HepG2 (cell line): ENCODE data around the gene PLEKHD1. TPM values are rescaled to one million over a fixed set of nuclear protein-coding genes. Genes with fewer than 3 reads are reported as not detected.

Source experiments
- ATAC-seq: fragments of 200-7000 bp; cut with Tn5 transposase; 3 replicates; pipeline ENCODE4 v1.9.1; 2020; ENCODE audit warnings: mild to moderate bottlenecking, moderate library complexity
- BruUV-seq: library from RNA; stranded (reverse); fragments of 400-500 nt; replicated peaks from 2 replicates; lab custom pipeline; 2021; lab: Mats Ljungman, UMichigan
- CTCF ChIA-PET: fragments of 300-600 bp; formaldehyde crosslinking; extraction: SDS; loops from one replicate; lab custom pipeline; 2021; ENCODE audit warnings: low total read pairs, inconsistent platforms, low intra/inter-chr PET ratio; lab: Yijun Ruan, JAX
- POLR2A ChIA-PET: fragments of 350-600 bp; sonication (Branson Sonifier 250); formaldehyde crosslinking; loops from one replicate; lab custom pipeline; 2020; ENCODE audit warnings: antibody characterized with exemption, inconsistent platforms; lab: Yijun Ruan, JAX
- DNase-seq: peaks from one replicate; pipeline ENCODE4 v3.0.0-alpha.2; 2015; ENCODE audit warnings: low spot score
- FAIRE-seq: peaks from 3 replicates; lab custom pipeline; 2011; peaks lifted over from hg19 to GRCh38; lab: Jason Lieb, UNC
- H2AFZ ChIP-seq: one replicate; pipeline ENCODE4 v1.6.1; 2011; ENCODE audit warnings: low read length, inconsistent platforms
- H3K27ac ChIP-seq: fragments of 300-600 bp; 3 replicates; pipeline ENCODE4 v1.8.0; 2011; ENCODE audit warnings: mixed run types, mild to moderate bottlenecking, mixed read lengths, low read length, inconsistent platforms; ENCODE audit not compliant: insufficient read depth; ENCODE audit errors: extremely low read length
- H3K27me3 ChIP-seq, 2 experiments: fragments of 200-600 bp in 1 of 2; 2 replicates in 1 of 2; 3 replicates in 1 of 2; pipeline versions ENCODE4 v1.6.0 to v1.8.0; 2011; ENCODE audit warnings: low read length in 2 of 2, mild to moderate bottlenecking in 2 of 2, moderate library complexity in 2 of 2, inconsistent platforms in 1 of 2; ENCODE audit not compliant: insufficient read depth in 2 of 2, control insufficient read depth in 1 of 2
- H3K36me3 ChIP-seq, 2 experiments: fragments of 200-600 bp in 1 of 2; replicated peaks in 1 of 2; 2 replicates in 1 of 2; 3 replicates in 1 of 2; pipeline versions ENCODE4 v1.5.1 to v1.8.0; 2011; ENCODE audit warnings: low read length in 2 of 2, inconsistent platforms in 1 of 2; ENCODE audit not compliant: insufficient read depth in 2 of 2, control insufficient read depth in 1 of 2
- H3K4me1 ChIP-seq: 2 replicates; pipeline ENCODE4 v1.5.1; 2012; ENCODE audit warnings: low read length, inconsistent platforms; ENCODE audit not compliant: insufficient read depth
- H3K4me2 ChIP-seq: 2 replicates; pipeline ENCODE4 v1.6.0; 2011; ENCODE audit warnings: low read depth, low read length, inconsistent platforms
- H3K4me3 ChIP-seq, 3 experiments: fragments of 200-600 bp in 1 of 3; sonication (generic), shearing (Covaris generic) in 1 of 3; replicated peaks in 1 of 3; 2 replicates each; pipeline ENCODE4 v1.5.1; 2011 to 2016; ENCODE audit warnings: low read length in 3 of 3, inconsistent platforms in 2 of 3, low read depth in 2 of 3, mild to moderate bottlenecking in 2 of 3, control low read depth in 1 of 3, mixed read lengths in 1 of 3; ENCODE audit not compliant: insufficient read depth in 1 of 3
- H3K79me2 ChIP-seq: one replicate; pipeline ENCODE4 v1.6.1; 2011; ENCODE audit warnings: low read length, inconsistent platforms; ENCODE audit not compliant: insufficient read depth
- H3K9ac ChIP-seq: 2 replicates; pipeline ENCODE4 v1.6.0; 2011; ENCODE audit warnings: mild to moderate bottlenecking, low read depth, low read length, inconsistent platforms; ENCODE audit not compliant: insufficient read depth
- H3K9me3 ChIP-seq: 2 replicates; pipeline ENCODE4 v1.5.1; 2012; ENCODE audit warnings: mild to moderate bottlenecking, low read length
- H4K20me1 ChIP-seq: 2 replicates; pipeline ENCODE4 v1.6.0; 2011; ENCODE audit warnings: inconsistent platforms, mild to moderate bottlenecking, low read length, moderate library complexity; ENCODE audit not compliant: insufficient read depth
- ARID3A ChIP-seq: IDR thresholded peaks from 2 replicates; pipeline ENCODE4 v1.6.1; 2012; ENCODE audit warnings: low read depth, low read length, improper control_type of control experiment
- ATF4 ChIP-seq, 2 experiments: fragments of 450-650 bp in 1 of 2; sonication (generic) in 1 of 2; formaldehyde crosslinking; IDR thresholded peaks; 2 replicates each; pipeline versions ENCODE4 v1.5.0 to v1.8.0; 2020 to 2022; ENCODE audit warnings: mild to moderate bottlenecking in 1 of 2, missing genetic modification reagents in 1 of 2
- GRHL1 ChIP-seq: sonication (generic); formaldehyde crosslinking; conservative IDR thresholded peaks from 2 replicates; pipeline ENCODE4 v1.8.0; 2022; ENCODE audit warnings: missing genetic modification reagents
- KLF13 ChIP-seq: sonication (generic); formaldehyde crosslinking; IDR thresholded peaks from 2 replicates; pipeline ENCODE4 v1.4.0; 2020; ENCODE audit warnings: mild to moderate bottlenecking, missing genetic modification reagents
- RFX3 ChIP-seq: IDR thresholded peaks from 2 replicates; pipeline ENCODE4 v1.6.1; 2016; ENCODE audit warnings: missing biosample characterization, missing genetic modification reagents
- SNRNP70 ChIP-seq: fragments of 200-400 bp; formaldehyde crosslinking; IDR thresholded peaks from 2 replicates; pipeline ENCODE4 v1.6.1; 2017; ENCODE audit warnings: mild to moderate bottlenecking, low read depth, low read length, moderate library complexity
- TFE3 ChIP-seq: IDR thresholded peaks from 2 replicates; pipeline ENCODE4 v1.6.1; 2016
- TMF1 ChIP-seq: sonication (generic); formaldehyde crosslinking; IDR thresholded peaks from 2 replicates; pipeline ENCODE4 v1.8.1; 2022; ENCODE audit warnings: low read depth, missing genetic modification reagents
- ZBTB1 ChIP-seq: sonication (generic); formaldehyde crosslinking; IDR thresholded peaks from 2 replicates; pipeline ENCODE4 v1.4.0; 2020; ENCODE audit warnings: missing genetic modification reagents, borderline replicate concordance
- ZBTB3 ChIP-seq: sonication (generic); formaldehyde crosslinking; IDR thresholded peaks from 2 replicates; pipeline ENCODE4 v1.4.0; 2020; ENCODE audit warnings: low read depth, mild to moderate bottlenecking, moderate library complexity, missing genetic modification reagents, borderline replicate concordance
- ZBTB43 ChIP-seq: sonication (generic); formaldehyde crosslinking; conservative IDR thresholded peaks from 2 replicates; pipeline ENCODE4 v1.4.0; 2020; ENCODE audit warnings: missing genetic modification reagents
- ZNF326 ChIP-seq: sonication (generic); formaldehyde crosslinking; IDR thresholded peaks from 2 replicates; pipeline ENCODE4 v1.4.0; 2020; ENCODE audit warnings: missing genetic modification reagents, borderline replicate concordance
- ZNF354B ChIP-seq: sonication (generic); formaldehyde crosslinking; IDR thresholded peaks from 2 replicates; pipeline ENCODE4 v1.8.0; 2022; ENCODE audit warnings: mild to moderate bottlenecking, missing genetic modification reagents
- ZNF501 ChIP-seq: sonication (generic); formaldehyde crosslinking; IDR thresholded peaks from 2 replicates; pipeline ENCODE4 v1.5.1; 2020; ENCODE audit warnings: mild to moderate bottlenecking, moderate library complexity, missing genetic modification reagents
- ZNF792 ChIP-seq: IDR thresholded peaks from 2 replicates; pipeline ENCODE4 v1.6.1; 2016
- ZNF841 ChIP-seq: sonication (generic); formaldehyde crosslinking; IDR thresholded peaks from 2 replicates; pipeline ENCODE4 v1.8.1; 2023; ENCODE audit warnings: missing genetic modification reagents, borderline replicate concordance
- WGBS: methylation state at CpG from one replicate; pipeline ENCODE4 v1.1.6; 2017; ENCODE audit warnings: low lambda C conversion rate; 5-methylcytosine and 5-hydroxymethylcytosine counted together
- in situ Hi-C: cut with HindIII; loops from 2 replicates; pipeline ENCODE4 v1.10.0; 2017; ENCODE audit warnings: low pct_unique_long_range_greater_than_20kb; ENCODE audit not compliant: extremely low pct_ligation_motif_present
- intact Hi-C: fragments of 100-400 bp; cut with micrococcal nuclease; formaldehyde crosslinking; loops from one replicate; pipeline ENCODE4 v1.10.0; 2022; ENCODE audit not compliant: unreplicated experiment
- polyA plus RNA-seq, 8 experiments: library from polyadenylated mRNA; depleted of rRNA in 3 of 8; stranded (reverse) in 7 of 8; unstranded in 1 of 8; fragments of >200 nt; fragmentation: Illumina TruSeq in 4 of 8; extraction: Trizol in 4 of 8; gene quantifications; 2 replicates each; pipeline versions ENCODE4 v1.2.1 to v1.2.3, GENCODE V29; 2011 to 2016; ENCODE audit warnings: low read depth in 4 of 8, missing spikeins in 1 of 8, mixed read lengths in 1 of 8; ENCODE audit not compliant: insufficient read depth in 1 of 8
- total RNA-seq, 5 experiments: library from RNA; depleted of rRNA; stranded (reverse); fragments of >200 nt; fragmentation: Illumina TruSeq; extraction: Trizol; gene quantifications; 2 replicates each; pipeline ENCODE4 v1.2.3, GENCODE V29; 2016; ENCODE audit warnings: low read depth in 1 of 5

The PLEKHD1 gene
- total and polyA plus RNA-seq, 2 of the 13 experiments (the other 11 are each of a cell fraction or from before 2014, with no cell fraction given), result 0.01 TPM; not detected in 1

- no peak for TF ChIP-seq TFE3 (CRISPR knock-in tag)
- no peak for TF ChIP-seq SNRNP70
- TF ChIP-seq ZBTB3 (CRISPR knock-in tag), result no peak
- TF ChIP-seq ATF4 (CRISPR knock-in tag; IDR thresholded peaks at IDR 0.05), result no peak
- no peak for TF ChIP-seq KLF13 (CRISPR knock-in tag)
- TF ChIP-seq, all 625 proteins: peak for 0
Observed at GRCh38 chr14:69485701-69486100, 1.2 kb downstream of the PLEKHD1 start (continued).

GRCh38 chr14:69487226-69487625, 2.7 kb downstream of the PLEKHD1 start:
- no peaks in the 10 kb centered on the region for H3K79me2 ChIP-seq
- FAIRE-seq (no peak), DNase-seq (no peak), ATAC-seq (no peak)
- no peak overlapping the region for H2AFZ ChIP-seq
- intact Hi-C loops, result no loop called here
- H4K20me1 ChIP-seq, result no peaks in the 10 kb centered on the region
- H3K4me3 ChIP-seq, result no peak overlapping the region
- ChIA-PET POLR2A (no interaction called here), CTCF (no interaction called here)
- H3K36me3 ChIP-seq, result no peaks in the 10 kb centered on the region
- no TSS peak for BruUV-seq
- peaks cover 7% of the 10 kb centered on the region; the same call in 1 of the 2 replicates for H3K4me1 ChIP-seq
- no peak overlapping the region for H3K27ac ChIP-seq
- H3K9ac ChIP-seq, result no peak overlapping the region
- in situ Hi-C loops, result no loop called here
- peaks cover 11 to 61% of the 10 kb centered on the region in 2 experiments for H3K27me3 ChIP-seq
- 61% methylated on average over 4 of the region's 4 CpGs for WGBS
- no peaks in the 10 kb centered on the region for H3K9me3 ChIP-seq
- H3K4me2 ChIP-seq, result no peak overlapping the region
- TF ChIP-seq RFX3, result no peak
- TF ChIP-seq ZNF501 (CRISPR knock-in tag), result no peak
- TF ChIP-seq ZNF326 (CRISPR knock-in tag), result no peak
- no peak for TF ChIP-seq ZNF792 (CRISPR knock-in tag)
- no peak for TF ChIP-seq ZBTB1 (CRISPR knock-in tag)
- no peak for TF ChIP-seq ZBTB43 (CRISPR knock-in tag)
- TF ChIP-seq TMF1 (CRISPR knock-in tag), result no peak
- TF ChIP-seq ZNF354B (CRISPR knock-in tag), result no peak
- no peak for TF ChIP-seq ZNF841
- no peak for TF ChIP-seq ARID3A
- no peak for TF ChIP-seq GRHL1 (CRISPR knock-in tag)
